ENCODE data around the gene HGFAC. TPM values are rescaled to one million over a fixed set of nuclear protein-coding genes. Genes with fewer than 3 reads are reported as not detected.

HGFAC gene
- total RNA-seq, 1 experiment from 2014 or later = 0.10 TPM

- no peak for DNase-seq (ENCODE audit: low spot score)
Observed at GRCh38 chr4:3473996-3474765, 32.4 kb downstream of the HGFAC start.

DNA sequence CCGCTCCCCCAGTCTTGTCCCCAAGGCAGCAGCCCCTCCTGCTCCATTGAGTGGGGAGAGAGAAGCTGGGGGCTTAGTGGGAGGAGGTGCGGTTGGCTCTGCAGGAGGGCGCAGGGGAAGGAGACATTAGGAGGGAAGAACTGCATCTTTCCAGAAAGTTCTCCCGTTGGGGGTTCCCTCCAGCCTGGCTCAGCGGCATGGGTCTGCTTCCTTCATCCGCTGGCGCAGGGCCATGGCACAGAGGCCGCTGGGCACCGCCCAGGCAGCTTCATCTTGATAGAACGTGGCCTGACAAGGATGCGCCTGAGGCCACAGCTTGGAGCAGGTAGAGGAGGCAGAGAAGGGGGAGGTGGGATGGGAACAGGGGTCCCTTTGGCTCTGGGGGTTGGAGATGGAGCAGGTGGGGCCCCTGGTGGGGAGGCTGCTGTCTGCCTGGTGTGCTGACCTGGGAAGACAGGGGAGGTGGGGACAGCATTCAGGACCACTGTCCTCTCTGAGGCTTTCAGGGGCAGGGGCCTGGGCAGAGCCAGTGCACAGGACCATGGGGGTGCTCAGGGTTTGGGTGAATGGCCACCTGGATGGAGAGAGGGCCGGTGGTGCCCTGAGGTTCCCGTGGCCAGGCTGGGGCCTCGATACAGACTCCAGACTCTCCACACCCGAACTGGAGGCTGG is 33.4 kb downstream of the HGFAC start:
- DNase-seq (ENCODE audit: low spot score) = no peak

- no peak for DNase-seq (ENCODE audit: low spot score)
Observed at GRCh38 chr4:3475713-3476260, 34.0 kb downstream of the HGFAC start.

GRCh38 chr4:3476341-3476747 is 34.6 kb downstream of the HGFAC start:
- DNase-seq (ENCODE audit: low spot score) = no peak

GRCh38 chr4:3476936-3477749 is 35.4 kb downstream of the HGFAC start:
- DNase-seq (ENCODE audit: low spot score) = no peak

DNA sequence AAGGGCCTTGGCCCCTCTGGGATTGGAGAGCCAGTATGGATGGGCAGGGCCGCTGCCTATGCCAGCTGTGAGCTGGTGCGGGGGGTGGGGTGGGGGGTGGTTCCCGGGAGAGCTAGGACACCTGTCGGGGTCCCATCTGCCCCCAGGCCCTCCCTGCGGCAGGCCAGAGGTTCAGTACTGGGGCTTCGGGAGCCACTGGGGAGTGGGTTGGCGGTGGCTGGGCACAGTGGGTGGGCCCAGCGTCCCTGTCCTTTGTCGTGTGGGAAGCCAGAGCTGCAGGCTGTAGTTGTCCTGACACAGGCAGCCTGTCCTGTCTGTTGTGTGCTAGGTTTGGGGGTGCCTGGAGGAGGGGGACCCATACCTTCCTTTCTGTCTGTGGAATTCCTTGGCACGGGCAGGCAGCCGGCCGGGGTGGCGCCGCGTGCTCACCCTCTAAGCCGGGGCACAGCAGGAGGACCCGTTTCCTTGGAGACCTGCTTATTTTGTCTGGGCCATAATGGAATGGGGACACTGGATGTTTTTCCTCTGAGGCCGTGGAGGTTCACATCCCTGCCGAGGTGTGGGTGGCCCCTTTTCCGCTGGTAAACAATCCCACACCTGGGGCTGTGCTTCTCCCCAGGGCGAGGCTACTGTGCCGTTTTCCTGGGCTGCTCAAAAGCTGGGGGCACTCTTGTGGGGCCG is 36.1 kb downstream of the HGFAC start:
- no peak for DNase-seq (ENCODE audit: low spot score)

DNA sequence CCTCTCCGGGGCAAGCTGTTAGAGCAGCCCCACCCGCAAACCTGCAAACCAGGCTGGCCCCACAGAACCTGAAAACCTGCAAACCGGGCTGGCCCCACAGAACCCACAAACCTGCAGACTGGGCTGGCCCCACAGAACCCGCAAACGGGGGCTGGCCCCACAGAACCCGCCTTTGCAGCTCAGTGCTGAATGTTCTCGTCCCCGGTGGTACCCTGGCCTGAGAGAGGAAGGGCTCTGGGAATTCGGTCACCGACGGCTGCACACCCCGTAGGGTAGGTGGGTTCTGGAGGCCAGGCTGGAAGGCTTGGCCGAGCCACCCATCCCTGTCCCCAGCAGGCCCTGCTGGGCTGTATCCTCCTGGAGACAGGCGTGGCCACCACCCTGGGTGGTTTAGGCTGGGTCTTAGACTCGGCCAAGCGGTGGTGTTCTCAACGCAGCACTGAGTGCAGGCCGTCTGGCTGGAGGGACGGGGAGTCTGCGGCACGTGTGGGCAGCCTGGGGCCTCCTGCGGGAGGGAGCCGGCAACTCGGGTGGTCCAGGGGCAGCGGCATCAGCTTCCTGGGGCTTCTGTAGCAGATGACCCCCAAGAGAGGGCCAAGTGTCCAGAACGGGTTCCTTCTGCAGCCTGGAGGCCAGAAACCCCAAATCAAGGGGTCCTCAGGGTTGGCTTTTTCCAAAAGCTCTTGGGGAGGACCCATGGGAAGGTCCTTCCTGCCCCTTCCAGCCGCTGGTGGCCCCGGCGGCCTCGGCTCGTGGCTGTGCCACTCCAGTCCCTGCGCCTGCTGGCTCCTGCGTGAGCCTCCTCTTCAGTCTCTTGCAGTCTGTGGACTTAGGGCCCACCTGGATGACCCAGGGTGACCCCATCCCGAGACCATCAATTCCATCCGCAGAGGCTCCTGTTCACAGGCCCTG is 36.9 kb downstream of the HGFAC start:
- no peak for DNase-seq (ENCODE audit: low spot score)

DNA sequence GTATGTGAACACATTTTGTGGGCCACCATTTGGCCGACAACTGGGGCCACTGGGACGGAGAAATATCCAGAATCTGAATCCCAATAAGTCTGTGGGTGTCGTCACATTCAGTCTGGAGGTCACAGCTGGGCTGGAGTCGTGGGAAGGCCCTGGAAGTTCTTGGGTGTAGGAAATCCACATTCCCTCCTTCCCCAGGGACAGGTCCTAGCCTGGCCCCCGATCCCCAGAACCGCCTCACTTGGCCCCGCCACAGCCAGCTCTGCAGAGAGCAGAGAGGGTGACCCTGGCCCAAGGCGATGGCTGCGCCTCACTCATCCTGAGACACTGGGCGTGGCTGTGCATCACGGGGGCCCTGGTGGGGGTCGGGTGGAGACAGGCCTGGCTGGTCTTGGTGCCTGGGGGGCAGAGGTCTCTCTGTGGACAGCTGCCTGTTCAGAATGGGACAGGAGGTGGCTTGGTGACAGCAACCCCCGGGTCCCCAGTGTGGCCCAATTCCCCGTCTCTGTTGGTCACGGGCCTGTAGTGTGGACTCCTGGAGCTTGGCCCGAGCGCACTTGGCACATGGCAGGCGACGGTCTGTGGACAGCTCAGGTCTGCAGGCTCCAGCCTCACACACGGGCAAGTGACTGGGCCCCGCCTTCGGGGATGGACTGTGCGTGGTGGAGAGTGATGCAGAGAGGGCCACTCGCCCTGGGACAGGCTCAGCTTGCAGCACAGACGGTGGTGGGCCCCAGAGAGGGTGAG is 37.8 kb downstream of the HGFAC start:
- no peak for DNase-seq (ENCODE audit: low spot score)

GRCh38 chr4:3480528-3481112 is 38.9 kb downstream of the HGFAC start:
- DNase-seq (ENCODE audit: low spot score) = peak; percentile 64

DNA sequence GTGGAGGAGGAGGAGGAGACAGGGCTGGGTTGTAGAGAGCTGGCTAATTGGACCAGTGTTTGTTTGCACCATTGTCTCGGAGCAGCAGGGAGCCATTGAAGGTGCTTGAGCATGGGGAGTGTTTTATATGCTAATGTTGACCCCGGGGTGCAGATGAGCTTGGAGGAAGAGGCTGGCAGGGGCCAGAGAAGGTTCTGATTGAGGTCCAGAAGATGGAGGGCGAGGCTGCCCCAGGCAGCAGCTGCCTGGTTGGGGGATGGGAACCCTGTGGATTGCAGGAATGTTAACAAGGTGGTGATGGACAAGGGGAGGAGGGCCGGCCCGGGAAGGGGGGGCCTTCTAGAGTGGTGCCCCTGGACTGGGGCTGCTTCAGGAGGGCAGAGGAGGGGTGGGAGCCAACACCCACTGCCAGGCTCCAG is 39.4 kb downstream of the HGFAC start:
- DNase-seq (ENCODE audit: low spot score) = no peak

- no peak for DNase-seq (ENCODE audit: low spot score)
Observed at GRCh38 chr4:3481783-3482393, 40.1 kb downstream of the HGFAC start.

DNA sequence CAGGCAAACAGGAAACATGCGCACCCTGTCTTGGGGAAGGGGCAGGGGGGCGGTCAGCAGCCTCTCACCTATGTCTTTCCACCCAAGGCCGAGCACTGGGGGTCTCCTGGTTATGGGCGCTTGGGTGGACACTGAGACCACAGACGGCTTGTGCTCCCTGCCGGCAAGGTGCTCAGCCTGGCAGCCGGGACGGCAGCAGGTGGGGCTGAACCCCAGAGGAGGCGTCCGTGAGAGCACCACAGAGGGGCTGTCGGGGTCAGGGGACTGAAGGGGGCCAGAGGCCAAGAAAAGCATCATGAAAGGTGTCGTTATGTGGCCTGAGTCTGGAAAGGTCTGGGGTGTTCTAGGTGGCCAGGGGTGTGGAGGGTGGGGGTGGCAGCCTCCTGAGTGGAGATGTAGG is 40.9 kb downstream of the HGFAC start:
- DNase-seq (ENCODE audit: low spot score) = no peak

DNA sequence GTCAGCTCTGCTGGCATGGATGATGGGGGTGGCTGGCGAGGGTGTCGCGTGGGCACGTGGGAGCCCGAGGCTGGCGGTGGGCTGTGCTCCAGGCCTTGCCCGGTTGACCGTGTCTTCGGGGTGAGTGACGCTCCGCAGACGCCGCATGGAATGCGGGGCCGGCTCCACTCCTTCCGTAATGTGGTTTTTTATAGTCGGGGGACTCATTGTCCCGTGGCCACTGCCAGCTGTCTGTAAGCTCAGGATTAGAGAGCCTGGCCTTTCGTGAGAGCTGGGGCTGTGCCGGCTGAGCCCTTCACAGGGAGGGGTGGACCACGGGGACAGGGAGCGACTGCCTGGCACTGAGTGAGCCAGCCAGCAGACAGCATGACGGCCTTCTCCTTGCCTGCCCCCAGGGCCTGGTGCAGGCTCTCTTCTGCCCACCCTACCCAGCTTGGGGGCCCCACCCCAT is 41.7 kb downstream of the HGFAC start:
- peak; percentile 84 for DNase-seq (ENCODE audit: low spot score)

GRCh38 chr4:3484057-3484973 is 42.5 kb downstream of the HGFAC start:
- DNase-seq (ENCODE audit: low spot score) = peak; percentile 41

GRCh38 chr4:3485011-3485791 is 43.4 kb downstream of the HGFAC start:
- DNase-seq (ENCODE audit: low spot score) = no peak

DNA sequence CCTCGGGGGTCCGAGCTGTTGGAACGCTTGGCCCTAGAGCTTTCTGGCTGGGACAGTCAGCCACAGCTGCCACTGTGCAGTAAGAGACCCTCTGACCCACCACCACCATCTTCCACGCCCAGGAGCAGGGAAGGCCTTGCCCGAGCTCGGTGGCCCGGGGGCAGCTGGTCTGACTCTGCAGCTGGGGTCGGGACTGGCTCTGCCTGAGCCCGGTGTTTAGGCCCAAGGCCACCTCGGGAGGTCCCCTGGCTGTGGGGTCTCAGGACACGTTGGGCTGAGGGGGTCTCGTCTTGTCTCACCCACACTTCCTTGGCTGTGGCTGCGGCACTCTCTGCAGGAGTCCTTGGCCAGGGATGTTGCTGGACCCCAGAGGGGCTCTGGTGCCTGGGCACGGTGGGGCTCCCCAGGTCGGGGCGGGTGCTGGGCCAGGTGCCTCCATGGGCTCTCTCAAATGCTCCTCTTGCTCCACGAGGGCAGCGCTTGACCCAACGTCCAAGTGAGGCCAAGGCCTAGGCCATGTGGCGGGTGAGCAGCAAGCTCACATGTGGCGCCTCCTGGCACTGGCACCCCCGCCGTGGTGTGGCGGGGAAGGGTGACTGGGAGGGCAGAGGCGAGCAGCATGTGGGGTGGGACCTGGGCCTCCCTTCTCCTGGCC is 44.2 kb downstream of the HGFAC start:
- DNase-seq (ENCODE audit: low spot score) = no peak

All from H4 (cell line).